HepG2 (cell line): ENCODE measurements around the gene R3HCC1L. TPM values are rescaled to one million over a fixed set of nuclear protein-coding genes. Genes with fewer than 3 reads are reported as not detected.
A peak's percentile ranks its signal among the peaks of the same experiment; 100 is the strongest.

ENCODE experiments used
- AHDC1 ChIP-seq: sonication (generic); formaldehyde crosslinking; IDR thresholded peaks from 2 replicates; pipeline ENCODE4 v1.5.1; 2020; ENCODE audit warnings: mild to moderate bottlenecking, missing genetic modification reagents, borderline replicate concordance
- GMEB1 ChIP-seq: sonication (generic); formaldehyde crosslinking; IDR thresholded peaks from 2 replicates; pipeline ENCODE4 v1.5.1; 2020; ENCODE audit warnings: missing genetic modification reagents, mild to moderate bottlenecking, borderline replicate concordance
- HCFC1 ChIP-seq: fragments of 150-350 bp; IDR thresholded peaks from 2 replicates; pipeline ENCODE4 v1.6.1; 2014; ENCODE audit warnings: low read depth, low read length
- HINFP ChIP-seq: sonication (generic); formaldehyde crosslinking; IDR thresholded peaks from 2 replicates; pipeline ENCODE4 v1.4.0; 2020; ENCODE audit warnings: low read depth, mild to moderate bottlenecking, missing genetic modification reagents
- KAT7 ChIP-seq: IDR thresholded peaks from 2 replicates; pipeline ENCODE4 v1.6.1; 2018; ENCODE audit warnings: borderline replicate concordance, missing compliant biosample characterization
- NONO ChIP-seq, 2 experiments: fragments of 450-650 bp in 1 of 2; sonication (generic) in 1 of 2; formaldehyde crosslinking in 1 of 2; IDR thresholded peaks in 1 of 2; conservative IDR thresholded peaks in 1 of 2; 2 replicates each; pipeline versions ENCODE4 v1.6.1 to v1.8.0; 2017 to 2022; ENCODE audit warnings: mild to moderate bottlenecking in 1 of 2, missing genetic modification reagents in 1 of 2, moderate library complexity in 1 of 2
- SOX13 ChIP-seq, 3 experiments: fragments of 450-650 bp in 1 of 3; sonication (generic) in 1 of 3; formaldehyde crosslinking in 1 of 3; IDR thresholded peaks in 2 of 3; conservative IDR thresholded peaks in 1 of 3; 2 replicates each; pipeline versions ENCODE4 v1.5.0 to v1.6.1; 2016 to 2020; ENCODE audit warnings: antibody characterized with exemption in 1 of 3, mild to moderate bottlenecking in 1 of 3, missing compliant biosample characterization in 1 of 3, missing genetic modification reagents in 1 of 3, moderate library complexity in 1 of 3
- SP4 ChIP-seq: sonication (generic); formaldehyde crosslinking; IDR thresholded peaks from 2 replicates; pipeline ENCODE4 v1.8.1; 2023; ENCODE audit warnings: mild to moderate bottlenecking, missing genetic modification reagents
- SP5 ChIP-seq: IDR thresholded peaks from 2 replicates; pipeline ENCODE4 v1.6.1; 2016; ENCODE audit warnings: low read depth, borderline replicate concordance
- SRY ChIP-seq: sonication (generic); formaldehyde crosslinking; IDR thresholded peaks from 2 replicates; pipeline ENCODE4 v1.8.0; 2022; ENCODE audit warnings: mild to moderate bottlenecking, missing genetic modification reagents
- ZKSCAN1 ChIP-seq: fragments of 150-350 bp; IDR thresholded peaks from 2 replicates; pipeline ENCODE4 v1.6.1; 2014; ENCODE audit warnings: low read length
- ZNF326 ChIP-seq: sonication (generic); formaldehyde crosslinking; IDR thresholded peaks from 2 replicates; pipeline ENCODE4 v1.4.0; 2020; ENCODE audit warnings: missing genetic modification reagents, borderline replicate concordance
- ZNF639 ChIP-seq: conservative IDR thresholded peaks from 2 replicates; pipeline ENCODE4 v1.6.1; 2018; ENCODE audit warnings: missing genetic modification reagents
- ZNF800 ChIP-seq: sonication (generic); formaldehyde crosslinking; IDR thresholded peaks from 2 replicates; pipeline ENCODE4 v1.4.0; 2020; ENCODE audit warnings: missing genetic modification reagents
- polyA plus RNA-seq, 8 experiments: library from polyadenylated mRNA; depleted of rRNA in 3 of 8; stranded (reverse) in 7 of 8; unstranded in 1 of 8; fragments of >200 nt; fragmentation: Illumina TruSeq in 4 of 8; extraction: Trizol in 4 of 8; gene quantifications; 2 replicates each; pipeline versions ENCODE4 v1.2.1 to v1.2.3, GENCODE V29; 2011 to 2016; ENCODE audit warnings: low read depth in 4 of 8, missing spikeins in 1 of 8, mixed read lengths in 1 of 8; ENCODE audit not compliant: insufficient read depth in 1 of 8
- total RNA-seq, 5 experiments: library from RNA; depleted of rRNA; stranded (reverse); fragments of >200 nt; fragmentation: Illumina TruSeq; extraction: Trizol; gene quantifications; 2 replicates each; pipeline ENCODE4 v1.2.3, GENCODE V29; 2016; ENCODE audit warnings: low read depth in 1 of 5

Gene R3HCC1L
- total and polyA plus RNA-seq, 2 of the 13 experiments (the other 11 are each of a cell fraction or from before 2014, with no cell fraction given) = 6.5 to 12.2 TPM

GRCh38 chr10:98134431-98135221 is at the start of gene R3HCC1L (continued):
- TF ChIP-seq AHDC1 (CRISPR knock-in tag) (no peak), ZNF326 (no peak), HCFC1 (peak; percentile 93), HINFP (CRISPR knock-in tag) (peak; percentile 55; the same call in 1 of the 2 replicates), ZKSCAN1 (no peak), GMEB1 (CRISPR knock-in tag) (peak; percentile 94), SOX13 (IDR thresholded peaks at IDR 0.05) (no peak), SOX13 (CRISPR knock-in tag; conservative IDR thresholded peaks at IDR 0.05 in 1 of 2, IDR thresholded peaks at IDR 0.05 in 1 of 2) (0 out of 4 replicates have a peak, but pooled peaks of 1 of the 2 experiments have one; percentile 8), ZNF639 (CRISPR knock-in tag) (peak; percentile 39; the same call in 1 of the 2 replicates), ZNF800 (CRISPR knock-in tag) (no peak), SRY (CRISPR knock-in tag) (no peak; the same call in 1 of the 2 replicates), NONO (IDR thresholded peaks at IDR 0.05) (no peak), NONO (CRISPR knock-in tag; conservative IDR thresholded peaks at IDR 0.05) (peak; percentile 63), SP4 (CRISPR knock-in tag) (peak; percentile 89), SP5 (CRISPR knock-in tag) (peak; percentile 86), KAT7 (CRISPR knock-in tag) (peak; percentile 85; the same call in 1 of the 2 replicates)
